Vagina (tissue), 2 donors: Measurements from ENCODE around the gene CLHC1.

Source experiments
- POLR2A ChIP-seq, 2 donors: fragments of 450-650 bp; IDR thresholded peaks; one replicate each; pipeline ENCODE4 v1.6.1; 2017; ENCODE audit warnings: antibody characterized with exemption in 2 of 2, mild to moderate bottlenecking in 2 of 2, moderate library complexity in 2 of 2
- POLR2AphosphoS5 ChIP-seq, 2 donors: sonication (generic); formaldehyde crosslinking; IDR thresholded peaks; one replicate each; pipeline ENCODE4 v1.9.0; 2017; ENCODE audit warnings: antibody characterized with exemption in 2 of 2, mild to moderate bottlenecking in 2 of 2, low read depth in 1 of 2; ENCODE audit not compliant: insufficient read depth in 1 of 2

GRCh38 chr2:55231546-55232083, 478 bp downstream of the CLHC1 start:
- TF ChIP-seq POLR2A (IDR thresholded peaks at IDR 0.05) = no peak
- no peak for TF ChIP-seq POLR2AphosphoS5 (IDR thresholded peaks at IDR 0.05; ENCODE audit: insufficient read depth in 1 of 2, low read depth in 1 of 2)
